Brain microvascular endothelial cell (primary cell): ENCODE results near the gene ITCH.
"Not testable (repeated sequence)": the region's sequence is repeated elsewhere in the genome, so short reads cannot be mapped to it uniquely, and the experiment has no call there.

Experiments used
- DNase-seq: peaks from one replicate; pipeline ENCODE4 v3.0.0-alpha.2; 2020
- H3K27ac ChIP-seq: fragments of 250-450 bp; sonication (Bioruptor Pico); 2 replicates; pipeline ENCODE4 v1.5.1; 2020; ENCODE audit warnings: mild to moderate bottlenecking, moderate library complexity
- H3K27me3 ChIP-seq: fragments of 250-450 bp; sonication (Bioruptor Pico); replicated peaks from 2 replicates; pipeline ENCODE4 v1.5.1; 2020; ENCODE audit warnings: mild to moderate bottlenecking
- H3K36me3 ChIP-seq: fragments of 250-450 bp; sonication (Bioruptor Pico); replicated peaks from 2 replicates; pipeline ENCODE4 v1.5.1; 2020; ENCODE audit warnings: mild to moderate bottlenecking
- H3K4me3 ChIP-seq: 2 replicates; pipeline ENCODE4 v1.5.1; 2011; ENCODE audit warnings: low read depth, mild to moderate bottlenecking, control low read depth, low read length, moderate library complexity
- in situ Hi-C: cut with HindIII; loops from 2 replicates; pipeline ENCODE4 v1.10.0; 2017; ENCODE audit warnings: low sequenced_read_pairs, low pct_ligation_motif_present
- TF ChIP-seq, protein P1 (sequence below): IDR thresholded peaks from 2 replicates; pipeline ENCODE4 v1.5.1; 2011; ENCODE audit warnings: low read depth, mild to moderate bottlenecking, moderate library complexity, low read length, control low read depth, inconsistent platforms; ENCODE audit errors: missing control alignments

Gene ITCH

DNA sequence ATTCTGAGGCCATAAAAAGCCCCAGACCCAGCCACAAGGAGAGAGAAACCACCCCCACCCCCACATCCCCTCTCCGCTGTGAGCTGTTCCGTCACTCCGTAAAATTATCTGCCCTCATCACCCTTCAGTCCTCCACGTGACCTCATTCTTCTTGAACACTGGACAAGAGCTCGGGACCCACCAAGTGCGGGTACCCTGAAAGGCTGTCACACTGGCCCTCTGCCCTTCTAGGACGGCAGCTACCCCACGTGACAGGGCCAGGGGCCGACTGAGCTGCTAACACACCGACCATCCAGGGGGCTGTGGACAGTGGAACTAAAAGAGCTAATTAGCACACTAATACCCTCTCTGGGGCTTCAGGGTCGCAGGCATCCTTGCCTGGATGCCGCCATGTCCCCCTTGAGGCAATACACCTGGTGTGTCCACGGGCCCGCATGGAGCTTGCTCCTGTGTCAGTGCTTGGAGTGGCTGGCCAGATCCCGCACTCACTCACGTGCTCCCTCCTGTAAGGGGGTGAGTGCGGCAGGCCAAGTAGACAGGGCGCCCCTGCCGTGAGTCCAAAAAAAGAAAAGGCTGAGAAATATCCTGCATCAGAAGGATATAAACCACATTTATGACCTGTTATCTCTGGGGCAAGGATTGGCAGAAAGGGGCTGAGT lies 30.7 kb upstream of the ITCH start:
- no peak overlapping the region for H3K4me3 ChIP-seq

DNA sequence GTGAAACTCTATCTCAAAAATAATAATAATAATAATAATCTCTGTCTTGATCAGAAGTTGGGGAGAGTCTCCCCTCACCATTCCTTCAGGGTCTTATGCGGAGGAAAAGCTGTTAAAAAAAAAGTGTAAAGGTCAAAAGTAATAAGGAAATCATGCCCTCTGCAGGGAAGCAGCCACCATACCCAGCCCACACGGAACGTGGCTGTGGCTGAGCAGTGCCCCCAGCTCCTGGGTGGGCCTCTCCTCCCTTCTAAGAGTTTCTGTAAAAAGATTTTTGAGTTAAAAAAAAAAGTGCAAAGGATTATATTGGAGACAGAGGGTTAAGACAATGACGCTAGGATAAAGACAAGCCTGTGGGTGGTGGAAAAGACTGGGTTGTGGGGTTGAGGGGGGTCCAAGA lies 29.3 kb upstream of the ITCH start:
- DNase-seq = no peak
- H3K27me3 ChIP-seq = no peaks in the 10 kb centered on the region
- TF ChIP-seq, protein P1, sequence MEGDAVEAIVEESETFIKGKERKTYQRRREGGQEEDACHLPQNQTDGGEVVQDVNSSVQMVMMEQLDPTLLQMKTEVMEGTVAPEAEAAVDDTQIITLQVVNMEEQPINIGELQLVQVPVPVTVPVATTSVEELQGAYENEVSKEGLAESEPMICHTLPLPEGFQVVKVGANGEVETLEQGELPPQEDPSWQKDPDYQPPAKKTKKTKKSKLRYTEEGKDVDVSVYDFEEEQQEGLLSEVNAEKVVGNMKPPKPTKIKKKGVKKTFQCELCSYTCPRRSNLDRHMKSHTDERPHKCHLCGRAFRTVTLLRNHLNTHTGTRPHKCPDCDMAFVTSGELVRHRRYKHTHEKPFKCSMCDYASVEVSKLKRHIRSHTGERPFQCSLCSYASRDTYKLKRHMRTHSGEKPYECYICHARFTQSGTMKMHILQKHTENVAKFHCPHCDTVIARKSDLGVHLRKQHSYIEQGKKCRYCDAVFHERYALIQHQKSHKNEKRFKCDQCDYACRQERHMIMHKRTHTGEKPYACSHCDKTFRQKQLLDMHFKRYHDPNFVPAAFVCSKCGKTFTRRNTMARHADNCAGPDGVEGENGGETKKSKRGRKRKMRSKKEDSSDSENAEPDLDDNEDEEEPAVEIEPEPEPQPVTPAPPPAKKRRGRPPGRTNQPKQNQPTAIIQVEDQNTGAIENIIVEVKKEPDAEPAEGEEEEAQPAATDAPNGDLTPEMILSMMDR = no peak
- H3K27ac ChIP-seq = no peak overlapping the region
- H3K36me3 ChIP-seq = no peaks in the 10 kb centered on the region
- no peak overlapping the region for H3K4me3 ChIP-seq
- in situ Hi-C loops = no loop called here

More for the DNA sequence above, 30.7 kb upstream of the ITCH start:
- Histone ChIP-seq H3K36me3 (no peaks in the 10 kb centered on the region), H3K27me3 (no peaks in the 10 kb centered on the region), H3K27ac (no peak overlapping the region)
- DNase-seq = no peak
- in situ Hi-C loops = no loop called here
- TF ChIP-seq, protein P1 = no peak

DNA sequence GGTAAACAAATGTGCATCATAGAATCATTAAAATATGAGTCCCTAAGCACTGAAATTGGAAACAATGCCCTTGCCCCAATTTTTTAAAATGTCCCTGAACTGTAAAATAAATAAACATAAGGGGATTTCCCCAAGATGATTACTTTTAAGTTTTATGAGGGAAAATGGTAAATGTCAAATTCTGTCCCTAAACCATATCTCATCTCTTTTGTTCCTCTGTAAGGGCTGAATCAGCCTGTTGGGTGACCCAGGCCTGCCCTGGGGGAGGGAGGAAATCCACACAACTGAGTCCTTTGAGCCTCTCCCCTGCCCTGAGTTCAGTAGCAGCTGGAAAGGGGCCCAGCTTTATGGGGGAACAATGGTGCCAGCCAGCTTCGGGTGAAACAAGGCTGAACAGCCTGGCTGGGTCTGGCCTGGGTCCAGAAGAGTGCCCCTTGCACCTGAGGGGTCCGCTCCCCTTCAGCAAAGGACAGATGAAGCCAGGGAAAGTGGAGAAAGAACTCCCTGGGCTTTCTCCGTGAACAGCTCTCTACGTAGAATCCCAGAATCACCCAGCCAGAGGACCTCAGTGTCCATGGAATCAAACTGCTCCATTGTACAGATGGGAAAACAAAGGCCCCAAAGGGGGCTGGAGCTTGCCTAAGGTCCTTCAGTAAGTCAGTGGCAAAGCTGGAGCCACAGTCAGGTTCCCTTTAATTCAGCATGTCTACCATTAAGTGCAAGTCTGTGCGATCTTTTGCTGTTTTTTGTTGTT lies 28.2 kb upstream of the ITCH start:
- DNase-seq = no peak
- H3K27ac ChIP-seq = no peak overlapping the region
- no peak overlapping the region for H3K4me3 ChIP-seq
- no peaks in the 10 kb centered on the region for H3K36me3 ChIP-seq
- H3K27me3 ChIP-seq = no peaks in the 10 kb centered on the region
- in situ Hi-C loops = no loop called here
- TF ChIP-seq, protein P1 = no peak

DNA sequence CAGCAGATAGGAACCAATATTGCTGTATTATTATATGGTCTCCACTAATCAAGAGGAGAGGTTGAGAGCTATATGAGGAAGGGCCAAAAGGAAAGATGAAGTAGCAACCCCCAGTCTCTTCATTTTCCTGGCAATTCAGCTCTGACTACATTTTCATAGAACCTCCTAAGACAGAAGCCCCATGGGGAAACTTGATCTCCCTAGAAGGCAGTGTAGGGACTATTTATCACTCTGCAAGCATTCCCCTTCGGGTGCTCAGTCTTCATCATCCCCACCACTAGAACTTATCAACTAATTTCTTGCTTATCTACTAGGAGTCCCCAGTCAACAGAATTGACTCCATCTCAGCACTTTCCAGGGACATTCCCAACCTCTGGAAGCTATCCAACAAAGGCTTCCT lies 25.5 kb upstream of the ITCH start:
- H3K36me3 ChIP-seq = no peaks in the 10 kb centered on the region
- no peak overlapping the region for H3K4me3 ChIP-seq
- TF ChIP-seq, protein P1 = no peak
- H3K27me3 ChIP-seq = no peaks in the 10 kb centered on the region
- no peak overlapping the region for H3K27ac ChIP-seq
- DNase-seq = no peak
- in situ Hi-C loops = no loop called here

DNA sequence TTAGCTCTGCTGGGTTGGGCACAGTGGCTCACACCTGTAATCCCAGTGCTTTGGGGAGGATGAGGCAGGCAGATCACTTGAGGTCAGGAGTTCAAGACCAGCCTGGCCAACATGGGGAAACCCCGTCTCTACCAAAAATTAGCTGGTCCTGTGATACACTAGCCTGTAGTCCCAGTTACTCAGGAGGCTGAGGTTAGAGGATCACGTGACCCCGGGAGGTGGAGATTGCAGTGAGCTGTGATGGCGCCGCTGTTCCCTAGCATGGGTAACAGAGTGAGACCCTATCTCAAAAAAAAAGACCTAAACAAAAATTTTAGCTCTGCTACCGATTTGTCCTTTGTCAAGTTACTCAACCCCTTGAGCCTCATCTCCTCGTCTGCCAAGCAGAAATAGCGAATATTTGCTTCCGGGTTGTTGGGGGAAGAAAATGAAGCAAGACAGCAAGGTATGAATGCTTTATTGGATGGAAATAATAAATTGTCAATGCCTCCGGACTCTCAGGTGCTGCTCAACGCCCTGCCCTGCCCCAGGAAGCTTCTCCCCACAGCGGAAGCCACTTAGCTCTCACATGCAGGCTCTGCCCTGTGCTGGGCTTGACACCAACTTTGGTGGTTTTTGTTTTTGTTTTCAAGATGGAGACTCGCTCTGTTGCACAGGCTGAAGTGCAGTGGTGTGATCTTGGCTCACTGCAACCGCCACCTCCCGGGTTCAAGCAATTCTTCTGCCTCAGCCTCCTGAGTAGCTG lies 24.9 kb upstream of the ITCH start:
- no peak for DNase-seq
- H3K27me3 ChIP-seq = no peaks in the 10 kb centered on the region
- no peaks in the 10 kb centered on the region for H3K36me3 ChIP-seq
- in situ Hi-C loops = no loop called here
- TF ChIP-seq, protein P1 = no peak
- H3K27ac ChIP-seq = no peak overlapping the region
- H3K4me3 ChIP-seq = no peak overlapping the region

DNA sequence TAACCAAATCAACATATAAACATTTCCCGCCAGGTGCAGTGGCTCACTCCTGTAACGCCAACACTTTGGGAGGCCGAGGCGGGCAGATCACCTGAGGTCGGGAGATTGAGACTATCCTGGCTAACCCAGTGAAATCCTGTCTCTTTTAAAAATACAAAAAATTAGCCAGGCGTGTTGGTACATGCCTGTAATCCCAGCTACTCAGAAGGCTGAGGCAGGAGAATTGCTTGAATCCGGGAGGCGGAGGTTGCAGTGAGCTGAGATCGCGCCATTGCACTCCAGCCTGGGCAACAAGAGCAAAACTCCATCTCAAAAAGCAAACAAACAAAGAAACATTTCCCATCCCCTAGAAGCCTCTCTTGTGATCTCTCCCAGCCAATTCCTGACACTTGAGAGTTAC lies 22.3 kb upstream of the ITCH start:
- H3K36me3 ChIP-seq, H3K27me3 ChIP-seq, DNase-seq, H3K4me3 ChIP-seq, in situ Hi-C loops, H3K27ac ChIP-seq: not testable (repeated sequence)

DNA sequence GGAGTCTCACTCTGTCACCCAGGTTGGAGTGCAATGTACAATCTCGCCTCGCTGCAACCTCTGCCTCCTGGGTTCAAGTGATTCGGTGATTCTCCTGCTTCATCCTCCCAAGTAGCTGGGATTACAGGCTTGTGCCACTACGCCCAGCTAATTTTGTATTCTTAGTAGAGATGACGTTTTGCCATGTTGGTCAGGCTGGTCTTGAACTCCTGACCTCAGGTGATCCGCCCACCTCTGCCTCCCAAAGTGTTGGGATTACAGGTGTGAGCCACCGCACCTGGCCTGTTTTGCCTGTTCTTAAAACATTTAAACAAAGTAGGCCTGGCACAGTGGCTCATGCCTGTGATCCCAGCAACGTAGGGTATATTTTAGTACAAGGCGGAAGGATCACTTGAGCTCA lies 21.9 kb upstream of the ITCH start:
- H3K27me3 ChIP-seq, H3K27ac ChIP-seq, H3K4me3 ChIP-seq, in situ Hi-C loops, H3K36me3 ChIP-seq, DNase-seq: not testable (repeated sequence)
